Psoas muscle (tissue), 8 donors: Measurements from ENCODE around the gene FEZF2. TPM values are rescaled to one million over a fixed set of nuclear protein-coding genes. Genes with fewer than 3 reads are reported as not detected.

Source experiments
- ATAC-seq, 4 donors: fragments of 200-7000 bp; cut with Tn5 transposase; one replicate each; pipeline ENCODE4 v1.9.1; 2020; ENCODE audit warnings: moderate library complexity in 3 of 4, mild to moderate bottlenecking in 2 of 4
- DNase-seq, 2 donors: peaks; one replicate each; pipeline ENCODE4 v3.0.0-alpha.2; 2020
- H3K27ac ChIP-seq: fragments of 200-600 bp; one replicate; pipeline ENCODE4 v1.8.0; 2022
- H3K27me3 ChIP-seq, 3 donors: fragments of 200-600 bp in 1 of 3; one replicate each; pipeline versions ENCODE4 v1.6.1 to v1.8.0; 2013 to 2022; ENCODE audit warnings: low read length in 2 of 3, mild to moderate bottlenecking in 2 of 3, moderate library complexity in 1 of 3; ENCODE audit not compliant: insufficient read depth in 3 of 3
- H3K36me3 ChIP-seq, 2 donors: fragments of 200-600 bp in 1 of 2; one replicate each; pipeline versions ENCODE4 v1.6.1 to v1.8.0; 2013 to 2022; ENCODE audit warnings: low read depth in 1 of 2, mild to moderate bottlenecking in 1 of 2, moderate library complexity in 1 of 2; ENCODE audit not compliant: insufficient read depth in 1 of 2
- H3K4me1 ChIP-seq: fragments of 200-600 bp; one replicate; pipeline ENCODE4 v1.8.0; 2022
- H3K4me3 ChIP-seq: fragments of 200-600 bp; one replicate; pipeline ENCODE4 v1.8.0; 2022; ENCODE audit warnings: mild to moderate bottlenecking
- H3K9me3 ChIP-seq: fragments of 200-600 bp; one replicate; pipeline ENCODE4 v1.8.0; 2022
- WGBS, 3 donors: extraction: QIAGEN DNeasy Blood & Tissue Kit; methylation state at CpG; one replicate each; pipeline versions ENCODE4 v1.1.6 to v1.1.7; 2013; 5-methylcytosine and 5-hydroxymethylcytosine counted together
- intact Hi-C, 2 donors: fragments of 100-400 bp; cut with DNase I; formaldehyde crosslinking; loops; one replicate each; pipeline versions ENCODE4 v1.11.0 to v1.14.2; 2022
- polyA plus RNA-seq, 3 donors: library from polyadenylated mRNA; stranded (reverse); fragments of 200-250 nt; gene quantifications; one replicate each; pipeline ENCODE4 v1.2.3, GENCODE V29; 2013
- total RNA-seq, 4 donors: library from RNA; stranded (reverse); fragmentation: NEBNext Ultra II Directional in 2 of 4; extraction: Animal tissue kit (Norgen Biotek cat#: 25700) in 2 of 4; gene quantifications; one replicate each; pipeline versions ENCODE4 v1.2.1 to v1.2.4, GENCODE V29; 2021 to 2023
- TF ChIP-seq, protein P1 (sequence below): fragments of 200-600 bp; IDR thresholded peaks from one replicate; pipeline ENCODE4 v1.8.0; 2022; ENCODE audit warnings: antibody characterized with exemption
- donor health status: healthy with polysubstance abuse.
- donor health status: DM: no; HTN: no; CAD: no; lungs with moderate emphysema.
- donor health status: Bipolar disorder and iron deficiency.
- donor health status: healthy.
- donor health status: DM: yes; HTN: yes; CAD: no.
- donor health status: DM: no; HTN: no; CAD: no.
- donor health status: DM: no; HTN: no; CAD: no.
- donor health status: DM: yes; HTN: yes; CAD: no.

Gene FEZF2
- total and polyA plus RNA-seq, 7 donors = not detected

DNA sequence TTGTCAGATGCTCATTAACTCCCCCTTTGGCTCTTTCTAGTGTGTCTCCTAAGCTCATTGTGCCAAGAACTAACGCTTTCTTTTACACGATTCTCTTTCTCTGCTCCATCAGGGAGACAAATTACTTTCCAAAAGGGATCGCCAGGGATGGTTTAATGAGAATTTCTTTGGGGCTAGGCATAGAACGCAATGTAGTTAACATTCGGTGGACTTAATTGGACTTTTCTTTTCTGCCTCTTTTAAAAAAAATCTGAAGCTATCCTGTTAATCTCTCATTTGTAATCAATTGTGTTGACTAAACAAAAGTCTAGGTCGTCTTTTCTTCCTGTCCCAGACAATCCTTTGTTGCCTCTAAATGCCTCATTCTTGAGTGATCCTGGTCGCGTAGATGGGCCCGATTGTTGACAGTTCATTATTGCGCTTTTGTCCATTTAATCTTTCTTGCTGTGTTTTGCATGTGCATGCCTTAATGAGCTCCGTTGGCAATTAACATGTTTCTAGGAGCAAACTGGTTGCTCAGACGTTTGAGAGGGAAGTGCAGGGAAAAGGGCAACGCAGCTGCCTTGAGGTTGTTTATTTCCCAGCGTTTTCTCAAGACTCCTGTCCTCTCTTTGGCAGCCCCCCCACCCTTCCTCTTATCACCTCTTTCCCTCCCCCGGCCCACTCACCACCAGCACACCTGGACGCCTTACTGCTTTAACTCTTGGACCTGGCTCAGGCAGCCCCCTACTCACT is 7.8 kb downstream of the FEZF2 start:
- no peak for ATAC-seq
- Histone ChIP-seq H3K4me1 (peaks cover 8% of the 10 kb centered on the region), H3K27me3 (peaks cover 7 to 73% (median 30%) of the 10 kb centered on the region in 3 donors), H3K27ac (no peak overlapping the region), H3K36me3 (no peaks in the 10 kb centered on the region), H3K4me3 (no peak overlapping the region), H3K9me3 (no peaks in the 10 kb centered on the region)
- WGBS, 3 donors = 14 to 26% (median 21%) methylated on average over 16 of the region's 16 CpGs
- intact Hi-C loops = no loop called here
- TF ChIP-seq, protein P1, sequence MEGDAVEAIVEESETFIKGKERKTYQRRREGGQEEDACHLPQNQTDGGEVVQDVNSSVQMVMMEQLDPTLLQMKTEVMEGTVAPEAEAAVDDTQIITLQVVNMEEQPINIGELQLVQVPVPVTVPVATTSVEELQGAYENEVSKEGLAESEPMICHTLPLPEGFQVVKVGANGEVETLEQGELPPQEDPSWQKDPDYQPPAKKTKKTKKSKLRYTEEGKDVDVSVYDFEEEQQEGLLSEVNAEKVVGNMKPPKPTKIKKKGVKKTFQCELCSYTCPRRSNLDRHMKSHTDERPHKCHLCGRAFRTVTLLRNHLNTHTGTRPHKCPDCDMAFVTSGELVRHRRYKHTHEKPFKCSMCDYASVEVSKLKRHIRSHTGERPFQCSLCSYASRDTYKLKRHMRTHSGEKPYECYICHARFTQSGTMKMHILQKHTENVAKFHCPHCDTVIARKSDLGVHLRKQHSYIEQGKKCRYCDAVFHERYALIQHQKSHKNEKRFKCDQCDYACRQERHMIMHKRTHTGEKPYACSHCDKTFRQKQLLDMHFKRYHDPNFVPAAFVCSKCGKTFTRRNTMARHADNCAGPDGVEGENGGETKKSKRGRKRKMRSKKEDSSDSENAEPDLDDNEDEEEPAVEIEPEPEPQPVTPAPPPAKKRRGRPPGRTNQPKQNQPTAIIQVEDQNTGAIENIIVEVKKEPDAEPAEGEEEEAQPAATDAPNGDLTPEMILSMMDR = no peak
- DNase-seq = no peak

DNA sequence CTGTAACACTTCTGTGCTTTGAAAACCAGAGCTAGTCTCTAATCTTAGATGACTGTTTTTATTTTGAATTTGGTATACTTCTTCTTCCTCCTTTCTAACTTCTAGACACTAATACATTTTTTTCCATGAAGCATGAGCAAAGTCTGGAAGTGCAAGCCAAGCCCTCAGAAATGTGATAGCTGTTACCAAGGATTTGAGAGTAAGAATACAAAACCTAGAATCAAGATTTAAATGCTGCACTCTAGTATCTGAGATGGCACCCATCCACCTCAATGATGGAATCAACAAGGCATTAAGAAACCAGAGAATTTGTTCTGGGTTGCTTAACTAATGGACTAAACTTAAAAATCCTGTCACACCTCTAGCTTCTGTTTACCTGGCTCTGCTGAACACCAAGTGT is 9.2 kb downstream of the FEZF2 start:
- Histone ChIP-seq H3K36me3 (no peaks in the 10 kb centered on the region), H3K4me1 (peaks cover 3% of the 10 kb centered on the region), H3K27ac (no peak overlapping the region), H3K9me3 (no peaks in the 10 kb centered on the region), H3K27me3 (peaks cover 7 to 67% (median 21%) of the 10 kb centered on the region in 3 donors), H3K4me3 (no peak overlapping the region)
- TF ChIP-seq, protein P1 = no peak
- no peak for ATAC-seq
- intact Hi-C loops = no loop called here
- DNase-seq = no peak

DNA sequence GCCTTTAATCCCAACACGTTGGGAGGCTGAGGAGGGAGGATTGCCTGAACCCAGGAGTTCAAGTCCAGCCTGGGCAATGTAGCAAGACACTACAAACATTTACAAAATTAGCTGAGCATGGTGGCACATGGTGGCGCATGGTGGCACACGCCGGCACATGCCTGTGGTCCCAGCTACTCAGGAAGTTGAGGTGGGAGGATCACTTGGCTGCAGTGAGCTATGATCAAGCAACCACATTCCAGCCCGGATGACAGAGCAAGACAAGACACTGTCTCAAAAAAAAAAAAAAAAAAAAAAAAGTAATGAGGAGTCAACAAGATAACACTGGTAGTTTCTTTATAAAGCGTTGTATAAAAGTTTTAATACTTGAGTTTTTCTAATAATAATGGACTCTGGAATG is 10.1 kb downstream of the FEZF2 start:
- Histone ChIP-seq H3K4me1 (no peaks in the 10 kb centered on the region), H3K36me3 (no peaks in the 10 kb centered on the region), H3K4me3 (no peak overlapping the region), H3K9me3 (no peaks in the 10 kb centered on the region), H3K27ac (no peak overlapping the region), H3K27me3 (peaks cover 7 to 58% (median 16%) of the 10 kb centered on the region in 3 donors)
- 76 to 83% (median 81%) methylated on average over 6 of the region's 6 CpGs for WGBS, 3 donors
- TF ChIP-seq, protein P1 = no peak
- DNase-seq (no peak), ATAC-seq (no peak)
- intact Hi-C loops = no loop called here

DNA sequence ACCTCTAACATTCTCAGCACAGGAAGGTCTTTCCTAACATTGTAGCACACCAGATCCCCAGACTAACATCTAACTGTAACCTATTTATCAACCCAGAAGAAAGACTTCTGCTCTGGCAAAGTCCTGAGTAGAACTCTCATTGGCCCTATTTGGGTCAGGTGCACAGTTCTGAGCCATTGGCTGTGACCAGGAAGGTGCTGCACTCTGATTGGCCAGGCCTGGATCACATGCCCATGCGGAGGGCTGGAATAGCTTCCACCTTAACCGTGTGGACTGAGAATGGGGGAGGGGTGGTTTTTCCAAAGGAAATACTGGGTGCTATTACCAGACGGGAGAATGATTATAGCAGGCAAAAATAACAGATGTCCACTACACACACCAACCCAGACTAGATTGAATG is 11.5 kb downstream of the FEZF2 start:
- Histone ChIP-seq H3K9me3 (no peaks in the 10 kb centered on the region), H3K27me3 (peaks cover 5 to 43% (median 6%) of the 10 kb centered on the region in 3 donors), H3K36me3 (no peaks in the 10 kb centered on the region), H3K4me3 (no peak overlapping the region), H3K4me1 (no peaks in the 10 kb centered on the region), H3K27ac (no peak overlapping the region)
- TF ChIP-seq, protein P1 = no peak
- WGBS, 3 donors = 46 to 57% (median 56%) methylated on average over 3 of the region's 3 CpGs
- DNase-seq (no peak), ATAC-seq (no peak)
- intact Hi-C loops = no loop called here

DNA sequence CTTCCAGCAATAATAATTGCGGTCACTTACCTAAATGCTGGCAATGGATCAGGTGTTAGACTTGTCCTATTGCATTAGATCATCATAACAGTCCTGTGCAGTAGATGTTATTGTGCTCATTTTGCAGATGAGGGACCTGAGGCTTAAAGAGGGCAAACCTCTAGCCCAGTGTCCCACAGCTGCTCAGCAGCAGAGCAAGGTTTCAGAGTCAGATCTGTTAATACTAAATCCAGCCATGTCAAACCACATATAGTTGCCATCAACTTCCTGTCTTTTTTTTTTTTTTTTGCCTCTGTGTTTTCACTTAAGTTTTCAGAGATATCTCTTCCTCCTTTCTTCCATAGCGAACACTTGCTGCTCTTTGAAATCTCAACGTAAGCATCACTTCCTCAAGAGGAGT is 12.1 kb downstream of the FEZF2 start:
- H3K4me3 ChIP-seq = no peak overlapping the region
- WGBS, 3 donors = 88 to 91% (median 89%) methylated on average over 3 of the region's 3 CpGs
- H3K36me3 ChIP-seq = no peaks in the 10 kb centered on the region
- no peaks in the 10 kb centered on the region for H3K9me3 ChIP-seq
- no peaks in the 10 kb centered on the region for H3K4me1 ChIP-seq
- ATAC-seq (no peak), DNase-seq (no peak)
- intact Hi-C loops = no loop called here
- peaks cover 5 to 37% (median 6%) of the 10 kb centered on the region in 3 donors for H3K27me3 ChIP-seq
- no peak overlapping the region for H3K27ac ChIP-seq
- TF ChIP-seq, protein P1 = no peak
